HepG2 (cell line): ENCODE results near the gene FAM181A. TPM values are rescaled to one million over a fixed set of nuclear protein-coding genes. Genes with fewer than 3 reads are reported as not detected.

Experiments
- ATAC-seq: fragments of 200-7000 bp; cut with Tn5 transposase; 3 replicates; pipeline ENCODE4 v1.9.1; 2020; ENCODE audit warnings: mild to moderate bottlenecking, moderate library complexity
- BruUV-seq: library from RNA; stranded (reverse); fragments of 400-500 nt; replicated peaks from 2 replicates; lab custom pipeline; 2021; lab: Mats Ljungman, UMichigan
- CTCF ChIA-PET: fragments of 300-600 bp; formaldehyde crosslinking; extraction: SDS; loops from one replicate; lab custom pipeline; 2021; ENCODE audit warnings: low total read pairs, inconsistent platforms, low intra/inter-chr PET ratio; lab: Yijun Ruan, JAX
- POLR2A ChIA-PET: fragments of 350-600 bp; sonication (Branson Sonifier 250); formaldehyde crosslinking; loops from one replicate; lab custom pipeline; 2020; ENCODE audit warnings: antibody characterized with exemption, inconsistent platforms; lab: Yijun Ruan, JAX
- DNase-seq: peaks from one replicate; pipeline ENCODE4 v3.0.0-alpha.2; 2015; ENCODE audit warnings: low spot score
- FAIRE-seq: peaks from 3 replicates; lab custom pipeline; 2011; peaks lifted over from hg19 to GRCh38; lab: Jason Lieb, UNC
- H2AFZ ChIP-seq: one replicate; pipeline ENCODE4 v1.6.1; 2011; ENCODE audit warnings: low read length, inconsistent platforms
- H3K27ac ChIP-seq: fragments of 300-600 bp; 3 replicates; pipeline ENCODE4 v1.8.0; 2011; ENCODE audit warnings: mixed run types, mild to moderate bottlenecking, mixed read lengths, low read length, inconsistent platforms; ENCODE audit not compliant: insufficient read depth; ENCODE audit errors: extremely low read length
- H3K27me3 ChIP-seq, 2 experiments: fragments of 200-600 bp in 1 of 2; 2 replicates in 1 of 2; 3 replicates in 1 of 2; pipeline versions ENCODE4 v1.6.0 to v1.8.0; 2011; ENCODE audit warnings: low read length in 2 of 2, mild to moderate bottlenecking in 2 of 2, moderate library complexity in 2 of 2, inconsistent platforms in 1 of 2; ENCODE audit not compliant: insufficient read depth in 2 of 2, control insufficient read depth in 1 of 2
- H3K36me3 ChIP-seq, 2 experiments: fragments of 200-600 bp in 1 of 2; replicated peaks in 1 of 2; 2 replicates in 1 of 2; 3 replicates in 1 of 2; pipeline versions ENCODE4 v1.5.1 to v1.8.0; 2011; ENCODE audit warnings: low read length in 2 of 2, inconsistent platforms in 1 of 2; ENCODE audit not compliant: insufficient read depth in 2 of 2, control insufficient read depth in 1 of 2
- H3K4me1 ChIP-seq: 2 replicates; pipeline ENCODE4 v1.5.1; 2012; ENCODE audit warnings: low read length, inconsistent platforms; ENCODE audit not compliant: insufficient read depth
- H3K4me2 ChIP-seq: 2 replicates; pipeline ENCODE4 v1.6.0; 2011; ENCODE audit warnings: low read depth, low read length, inconsistent platforms
- H3K4me3 ChIP-seq, 3 experiments: fragments of 200-600 bp in 1 of 3; sonication (generic), shearing (Covaris generic) in 1 of 3; replicated peaks in 1 of 3; 2 replicates each; pipeline ENCODE4 v1.5.1; 2011 to 2016; ENCODE audit warnings: low read length in 3 of 3, inconsistent platforms in 2 of 3, low read depth in 2 of 3, mild to moderate bottlenecking in 2 of 3, control low read depth in 1 of 3, mixed read lengths in 1 of 3; ENCODE audit not compliant: insufficient read depth in 1 of 3
- H3K79me2 ChIP-seq: one replicate; pipeline ENCODE4 v1.6.1; 2011; ENCODE audit warnings: low read length, inconsistent platforms; ENCODE audit not compliant: insufficient read depth
- H3K9ac ChIP-seq: 2 replicates; pipeline ENCODE4 v1.6.0; 2011; ENCODE audit warnings: mild to moderate bottlenecking, low read depth, low read length, inconsistent platforms; ENCODE audit not compliant: insufficient read depth
- H3K9me3 ChIP-seq: 2 replicates; pipeline ENCODE4 v1.5.1; 2012; ENCODE audit warnings: mild to moderate bottlenecking, low read length
- H4K20me1 ChIP-seq: 2 replicates; pipeline ENCODE4 v1.6.0; 2011; ENCODE audit warnings: inconsistent platforms, mild to moderate bottlenecking, low read length, moderate library complexity; ENCODE audit not compliant: insufficient read depth
- CEBPB ChIP-seq: IDR thresholded peaks from 2 replicates; pipeline ENCODE4 v1.6.1; 2011; ENCODE audit warnings: low read depth, low read length, improper control_type of control experiment, borderline replicate concordance
- IRF2 ChIP-seq: IDR thresholded peaks from 2 replicates; pipeline ENCODE4 v1.6.1; 2018; ENCODE audit warnings: missing genetic modification reagents, missing compliant biosample characterization
- KMT2B ChIP-seq: IDR thresholded peaks from 2 replicates; pipeline ENCODE4 v1.6.1; 2016; ENCODE audit warnings: missing genetic modification reagents, missing compliant biosample characterization
- MED13 ChIP-seq: sonication (generic); formaldehyde crosslinking; IDR thresholded peaks from 2 replicates; pipeline ENCODE4 v1.5.0; 2020; ENCODE audit warnings: missing genetic modification reagents
- NCOA5 ChIP-seq: sonication (generic); formaldehyde crosslinking; IDR thresholded peaks from 2 replicates; pipeline ENCODE4 v1.4.0; 2020; ENCODE audit warnings: missing genetic modification reagents
- ONECUT2 ChIP-seq: sonication (generic); formaldehyde crosslinking; IDR thresholded peaks from 2 replicates; pipeline ENCODE4 v1.4.0; 2020; ENCODE audit warnings: missing genetic modification reagents
- PHB2 ChIP-seq: fragments of 450-650 bp; IDR thresholded peaks from 2 replicates; pipeline ENCODE4 v1.6.1; 2018; ENCODE audit not compliant: partially characterized antibody
- RARA ChIP-seq: IDR thresholded peaks from 2 replicates; pipeline ENCODE4 v1.6.1; 2016; ENCODE audit warnings: missing genetic modification reagents, missing compliant biosample characterization
- RFX1 ChIP-seq: fragments of 450-650 bp; IDR thresholded peaks from 2 replicates; pipeline ENCODE4 v1.6.1; 2017
- SAP130 ChIP-seq: IDR thresholded peaks from 2 replicates; pipeline ENCODE4 v1.6.1; 2016; ENCODE audit warnings: low read depth
- SRY ChIP-seq: sonication (generic); formaldehyde crosslinking; IDR thresholded peaks from 2 replicates; pipeline ENCODE4 v1.8.0; 2022; ENCODE audit warnings: mild to moderate bottlenecking, missing genetic modification reagents
- ZMYM4 ChIP-seq: sonication (generic); formaldehyde crosslinking; IDR thresholded peaks from 2 replicates; pipeline ENCODE4 v1.8.1; 2023; ENCODE audit warnings: mild to moderate bottlenecking, missing genetic modification reagents
- ZNF460 ChIP-seq: sonication (generic); formaldehyde crosslinking; IDR thresholded peaks from 2 replicates; pipeline ENCODE4 v1.5.1; 2020; ENCODE audit warnings: missing genetic modification reagents, mild to moderate bottlenecking, borderline replicate concordance
- ZNF563 ChIP-seq: sonication (generic); formaldehyde crosslinking; IDR thresholded peaks from 2 replicates; pipeline ENCODE4 v1.8.0; 2022; ENCODE audit warnings: mild to moderate bottlenecking, moderate library complexity, missing genetic modification reagents
- ZNF564 ChIP-seq: sonication (generic); formaldehyde crosslinking; IDR thresholded peaks from 2 replicates; pipeline ENCODE4 v1.8.1; 2023; ENCODE audit warnings: mild to moderate bottlenecking, missing genetic modification reagents
- ZNF598 ChIP-seq: sonication (generic); formaldehyde crosslinking; IDR thresholded peaks from 2 replicates; pipeline ENCODE4 v1.5.1; 2020; ENCODE audit warnings: mild to moderate bottlenecking, missing genetic modification reagents, borderline replicate concordance
- ZSCAN25 ChIP-seq: sonication (generic); formaldehyde crosslinking; IDR thresholded peaks from 2 replicates; pipeline ENCODE4 v1.8.0; 2022; ENCODE audit warnings: mild to moderate bottlenecking, missing genetic modification reagents
- WGBS: methylation state at CpG from one replicate; pipeline ENCODE4 v1.1.6; 2017; ENCODE audit warnings: low lambda C conversion rate; 5-methylcytosine and 5-hydroxymethylcytosine counted together
- in situ Hi-C: cut with HindIII; loops from 2 replicates; pipeline ENCODE4 v1.10.0; 2017; ENCODE audit warnings: low pct_unique_long_range_greater_than_20kb; ENCODE audit not compliant: extremely low pct_ligation_motif_present
- intact Hi-C: fragments of 100-400 bp; cut with micrococcal nuclease; formaldehyde crosslinking; loops from one replicate; pipeline ENCODE4 v1.10.0; 2022; ENCODE audit not compliant: unreplicated experiment
- polyA plus RNA-seq, 8 experiments: library from polyadenylated mRNA; depleted of rRNA in 3 of 8; stranded (reverse) in 7 of 8; unstranded in 1 of 8; fragments of >200 nt; fragmentation: Illumina TruSeq in 4 of 8; extraction: Trizol in 4 of 8; gene quantifications; 2 replicates each; pipeline versions ENCODE4 v1.2.1 to v1.2.3, GENCODE V29; 2011 to 2016; ENCODE audit warnings: low read depth in 4 of 8, missing spikeins in 1 of 8, mixed read lengths in 1 of 8; ENCODE audit not compliant: insufficient read depth in 1 of 8
- total RNA-seq, 5 experiments: library from RNA; depleted of rRNA; stranded (reverse); fragments of >200 nt; fragmentation: Illumina TruSeq; extraction: Trizol; gene quantifications; 2 replicates each; pipeline ENCODE4 v1.2.3, GENCODE V29; 2016; ENCODE audit warnings: low read depth in 1 of 5

FAM181A gene
- total and polyA plus RNA-seq, 2 of the 13 experiments (the other 11 are each of a cell fraction or from before 2014, with no cell fraction given): 1.1 to 1.5 TPM

GRCh38 chr14:93897476-93897845 lies 29.7 kb upstream of the FAM181A start:
- H3K4me3 ChIP-seq: no peak overlapping the region; a peak in 1 of 6 replicates
- WGBS: 59% methylated on average over 5 of the region's 5 CpGs
- intact Hi-C loops: loop anchor here (10.0 kb wide), 1 partner anchor 113 kb away; the partner anchor contains the start of gene PRIMA1
- TF ChIP-seq ZNF564 (CRISPR knock-in tag): no peak
- TF ChIP-seq ZNF563 (CRISPR knock-in tag): no peak
- TF ChIP-seq RFX1: no peak
- TF ChIP-seq NCOA5 (CRISPR knock-in tag): no peak
- TF ChIP-seq SRY: no peak
- TF ChIP-seq PHB2: no peak
- ChIA-PET CTCF (no interaction called here), POLR2A (no interaction called here)
- H3K79me2 ChIP-seq: no peaks in the 10 kb centered on the region
- peaks cover 1 to 7% of the 10 kb centered on the region in 2 experiments; a peak in 2 of 5 replicates for H3K27me3 ChIP-seq
- in situ Hi-C loops: no loop called here
- H3K4me2 ChIP-seq: no peak overlapping the region
- no peaks in the 10 kb centered on the region for H3K9me3 ChIP-seq
- H3K9ac ChIP-seq: no peak overlapping the region
- no peak overlapping the region for H3K27ac ChIP-seq
- no peak for ATAC-seq
- FAIRE-seq: no peak
- no peaks in the 10 kb centered on the region for H4K20me1 ChIP-seq
- no TSS peak for BruUV-seq
- no peaks in the 10 kb centered on the region for H3K36me3 ChIP-seq
- no peak for DNase-seq
- peaks cover 84% of the 10 kb centered on the region for H3K4me1 ChIP-seq
- no peak overlapping the region for H2AFZ ChIP-seq

- CTCF ChIA-PET: no interaction called here
- H3K4me2 ChIP-seq: peak overlapping the region; percentile 47
- intact Hi-C loops: loop anchor here (10.0 kb wide), 1 partner anchor 113 kb away; the partner anchor contains the start of gene PRIMA1
- 20% methylated on average over 7 of the region's 15 CpGs for WGBS
- peak overlapping the region in 1 of 3 experiments; percentile 16; a peak in 1 of 6 replicates for H3K4me3 ChIP-seq
- FAIRE-seq (no peak), DNase-seq (peak; percentile 37), ATAC-seq (peak; percentile 21; the same call in 2 of the 3 replicates)
- peaks cover 84% of the 10 kb centered on the region for H3K4me1 ChIP-seq
- H3K27me3 ChIP-seq: peaks cover 1 to 2% of the 10 kb centered on the region in 2 experiments; a peak in 1 of 5 replicates
- H3K27ac ChIP-seq: no peak overlapping the region
- BruUV-seq: no TSS peak
- H3K36me3 ChIP-seq: no peaks in the 10 kb centered on the region
- no peaks in the 10 kb centered on the region for H4K20me1 ChIP-seq
- no peak overlapping the region for H2AFZ ChIP-seq
- in situ Hi-C loops: no loop called here
- H3K9me3 ChIP-seq: no peaks in the 10 kb centered on the region
- POLR2A ChIA-PET: no interaction called here
- no peak overlapping the region for H3K9ac ChIP-seq
- H3K79me2 ChIP-seq: no peaks in the 10 kb centered on the region
- no peak for TF ChIP-seq ZNF598 (CRISPR knock-in tag)
- 0 out of 2 replicates have a peak, but pooled peaks have one; percentile 24 for TF ChIP-seq IRF2 (CRISPR knock-in tag)
- no peak for TF ChIP-seq ZMYM4 (CRISPR knock-in tag)
- TF ChIP-seq ONECUT2 (CRISPR knock-in tag): no peak
- TF ChIP-seq RARA (CRISPR knock-in tag): peak; percentile 62
- no peak for TF ChIP-seq ZNF460 (CRISPR knock-in tag)
- 0 out of 2 replicates have a peak, but pooled peaks have one; percentile 21 for TF ChIP-seq SAP130 (CRISPR knock-in tag)
- no peak for TF ChIP-seq CEBPB
- TF ChIP-seq KMT2B (CRISPR knock-in tag): no peak
- TF ChIP-seq ZSCAN25 (CRISPR knock-in tag): no peak
- no peak for TF ChIP-seq MED13
These were observed 29.0 kb upstream of the FAM181A start for GRCh38 chr14:93898081-93898611.
